ENCODE data around the gene IL17C. TPM values are rescaled to one million over a fixed set of nuclear protein-coding genes. Genes with fewer than 3 reads are reported as not detected.

IL17C gene
- total and polyA plus RNA-seq, 2 donors = 0.13 TPM; not detected in 1

DNA sequence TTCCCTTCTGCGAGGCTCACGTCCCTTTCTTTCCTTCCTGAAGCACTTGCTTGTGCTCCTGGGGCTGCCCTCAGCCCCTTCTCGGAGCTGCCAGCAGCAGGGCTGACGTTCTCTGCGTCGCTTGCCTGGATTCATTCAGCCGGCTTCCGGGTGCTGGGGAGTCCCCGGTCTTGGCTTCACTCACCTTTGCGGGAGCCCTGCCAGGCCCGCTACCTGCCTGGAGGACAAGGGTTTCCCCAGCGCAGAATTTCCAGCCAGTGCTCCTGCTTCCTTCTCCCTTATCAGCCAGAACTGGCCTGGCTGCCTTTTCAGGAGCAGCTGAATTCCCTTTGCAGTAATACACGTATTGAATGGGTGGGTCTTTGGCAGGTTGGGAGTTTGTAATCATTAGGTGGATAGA is 22.1 kb upstream of the IL17C start:
- DNase-seq (ENCODE audit: extremely low spot score) = no peak
- Histone ChIP-seq H3K27ac (ENCODE audit: low read depth) (no peak overlapping the region), H3K4me3 (ENCODE audit: low read depth, low read length) (no peak overlapping the region), H3K36me3 (ENCODE audit: insufficient read depth) (no peaks in the 10 kb centered on the region), H3K4me1 (ENCODE audit: insufficient read depth) (no peaks in the 10 kb centered on the region)
- WGBS = 83% methylated on average over 13 of the region's 13 CpGs

DNA sequence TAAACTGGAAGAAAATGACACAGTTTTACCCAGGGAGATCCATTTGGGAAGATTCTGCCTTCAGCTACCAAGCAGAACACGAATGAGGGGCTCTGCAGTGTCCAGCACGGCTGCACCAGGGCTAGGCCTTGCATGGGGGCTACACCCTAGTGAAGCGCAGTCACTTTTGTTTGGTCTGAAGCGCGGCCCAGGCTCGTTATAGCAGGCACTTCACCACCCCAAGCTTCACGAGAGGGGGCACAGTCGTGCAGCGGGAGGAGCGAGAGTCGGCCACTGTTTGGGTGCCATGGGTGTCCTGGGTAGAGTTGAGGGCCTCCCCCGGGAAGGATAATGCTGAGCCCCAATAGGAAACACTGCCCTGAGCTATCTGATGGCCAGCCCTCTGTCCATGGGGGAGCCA is 21.6 kb upstream of the IL17C start:
- 84% methylated on average over 12 of the region's 12 CpGs for WGBS
- Histone ChIP-seq H3K36me3 (ENCODE audit: insufficient read depth) (no peaks in the 10 kb centered on the region), H3K27ac (ENCODE audit: low read depth) (no peak overlapping the region), H3K4me1 (ENCODE audit: insufficient read depth) (no peaks in the 10 kb centered on the region), H3K4me3 (ENCODE audit: low read depth, low read length) (no peak overlapping the region)
- no peak for DNase-seq (ENCODE audit: extremely low spot score)

DNA sequence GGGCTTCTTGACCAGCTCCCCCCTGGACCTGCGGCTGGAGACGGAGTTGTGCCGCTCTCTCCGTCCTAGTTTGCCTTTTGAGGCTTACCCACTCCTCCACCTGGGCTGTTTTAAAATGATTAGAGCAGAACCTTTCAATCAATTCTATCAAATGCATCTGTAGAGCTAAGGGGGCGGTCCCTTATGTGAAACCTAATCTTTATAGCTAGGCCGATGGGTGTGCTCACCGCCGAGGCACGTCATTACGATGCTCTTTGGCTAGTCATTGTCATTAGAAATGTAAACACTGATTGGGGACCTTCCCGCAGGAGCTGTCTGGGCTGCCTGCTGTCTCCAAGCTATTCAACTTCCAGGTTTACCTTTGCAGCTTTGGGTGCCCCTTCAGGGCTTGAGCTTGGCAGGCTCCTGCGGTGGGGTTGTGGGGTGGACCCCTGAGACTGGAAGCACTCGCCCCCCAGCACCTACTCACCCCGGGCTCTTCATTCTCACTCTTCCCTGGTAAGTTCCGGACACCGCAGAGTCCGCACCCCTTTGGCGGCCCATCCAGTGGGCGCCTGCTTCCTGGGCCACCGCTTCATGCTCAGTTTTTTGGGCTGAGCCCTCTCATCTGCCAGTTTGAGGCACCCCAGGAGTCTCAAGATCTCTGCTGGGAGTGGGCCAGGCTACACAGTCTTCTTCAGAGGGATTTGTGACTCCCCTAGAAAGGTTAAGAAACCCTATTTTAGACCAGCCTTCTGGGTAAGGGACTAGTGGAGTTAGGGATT is 20.9 kb upstream of the IL17C start:
- Histone ChIP-seq H3K36me3 (ENCODE audit: insufficient read depth) (peaks cover 2% of the 10 kb centered on the region), H3K27ac (ENCODE audit: low read depth) (no peak overlapping the region), H3K4me3 (ENCODE audit: low read depth, low read length) (no peak overlapping the region), H3K4me1 (ENCODE audit: insufficient read depth) (no peaks in the 10 kb centered on the region)
- no peak for DNase-seq (ENCODE audit: extremely low spot score)
- 76% methylated on average over 20 of the region's 20 CpGs for WGBS

DNA sequence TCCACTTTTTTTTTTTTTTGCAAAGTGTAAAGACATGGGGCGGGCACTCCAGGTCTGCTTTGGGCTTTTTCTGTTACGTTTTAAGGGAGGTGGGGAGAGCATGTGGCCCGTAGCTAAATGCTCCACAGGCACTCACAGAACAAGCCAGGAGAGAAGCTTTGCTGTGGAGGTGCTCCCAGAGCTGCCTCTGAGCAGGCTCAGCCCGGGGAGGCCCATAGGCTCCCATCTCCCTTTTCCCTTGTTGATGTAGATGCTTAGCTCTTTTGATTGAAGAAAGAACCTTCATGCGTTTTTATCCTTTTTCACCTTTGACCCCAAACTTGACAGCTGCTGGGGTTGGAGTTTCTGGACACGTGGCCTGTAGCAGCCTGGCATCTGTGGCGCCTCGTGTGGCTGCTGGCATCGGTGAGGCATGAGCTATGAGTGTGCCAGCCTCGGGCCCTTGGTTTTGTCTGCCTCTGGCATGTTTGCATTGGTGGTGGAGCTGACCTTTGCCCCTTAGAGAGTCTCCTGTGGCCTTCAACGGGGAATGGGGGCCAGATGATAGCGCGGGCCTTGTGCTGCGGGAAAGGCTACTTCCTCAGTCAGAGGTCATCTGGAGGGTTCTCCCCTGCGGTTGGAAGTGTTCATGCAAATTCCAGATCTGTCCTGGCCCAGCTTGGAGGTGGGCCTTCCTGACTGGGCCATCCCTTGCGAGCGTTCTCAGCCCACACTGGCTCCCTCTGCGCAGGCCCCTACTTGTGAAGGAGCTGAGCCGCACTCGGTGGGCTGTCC is 20.0 kb upstream of the IL17C start:
- WGBS = 82% methylated on average over 20 of the region's 20 CpGs
- no peak overlapping the region for H3K4me3 ChIP-seq (ENCODE audit: low read depth, low read length)

DNA sequence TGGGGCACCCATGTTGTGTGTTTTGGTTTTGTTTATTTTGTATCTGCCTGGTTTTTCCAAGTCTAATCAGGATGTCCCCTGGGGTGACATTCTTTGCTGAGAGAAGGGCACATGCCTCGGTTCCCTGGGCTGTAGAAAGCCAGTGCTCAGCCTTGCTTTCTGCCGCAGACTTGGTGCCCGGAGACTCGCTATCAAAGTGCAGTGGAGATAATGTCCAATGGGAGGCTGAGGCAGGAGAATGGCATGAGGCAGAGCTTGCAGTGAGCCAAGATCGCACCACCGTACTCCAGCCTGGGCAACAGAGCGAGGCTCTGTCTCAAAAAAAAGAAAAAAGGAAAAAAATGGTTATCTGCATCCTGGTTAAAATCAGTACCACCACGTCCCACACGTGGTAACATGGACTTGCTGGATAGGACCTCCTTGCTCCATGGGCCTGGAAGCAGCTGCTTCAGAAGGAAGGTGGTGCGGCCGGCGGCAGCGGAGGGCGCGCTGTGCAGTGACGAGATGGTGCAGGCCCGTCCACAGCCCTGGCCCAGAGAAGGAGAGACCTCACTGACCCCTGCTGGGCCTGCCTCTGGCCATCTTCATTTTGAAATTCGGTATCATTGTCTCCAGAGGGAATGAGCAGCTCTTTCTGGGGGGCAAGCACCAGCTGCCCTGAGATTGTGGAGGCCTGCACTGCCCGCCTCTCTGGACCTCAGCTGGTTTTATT is 19.3 kb upstream of the IL17C start:
- no peak overlapping the region for H3K27ac ChIP-seq (ENCODE audit: low read depth)
- peaks cover 5% of the 10 kb centered on the region for H3K36me3 ChIP-seq (ENCODE audit: insufficient read depth)

More for the DNA sequence above, 20.0 kb upstream of the IL17C start:
- Histone ChIP-seq H3K4me1 (ENCODE audit: insufficient read depth) (no peaks in the 10 kb centered on the region), H3K27ac (ENCODE audit: low read depth) (no peak overlapping the region), H3K36me3 (ENCODE audit: insufficient read depth) (peaks cover 2% of the 10 kb centered on the region)
- DNase-seq (ENCODE audit: extremely low spot score) = no peak

DNA sequence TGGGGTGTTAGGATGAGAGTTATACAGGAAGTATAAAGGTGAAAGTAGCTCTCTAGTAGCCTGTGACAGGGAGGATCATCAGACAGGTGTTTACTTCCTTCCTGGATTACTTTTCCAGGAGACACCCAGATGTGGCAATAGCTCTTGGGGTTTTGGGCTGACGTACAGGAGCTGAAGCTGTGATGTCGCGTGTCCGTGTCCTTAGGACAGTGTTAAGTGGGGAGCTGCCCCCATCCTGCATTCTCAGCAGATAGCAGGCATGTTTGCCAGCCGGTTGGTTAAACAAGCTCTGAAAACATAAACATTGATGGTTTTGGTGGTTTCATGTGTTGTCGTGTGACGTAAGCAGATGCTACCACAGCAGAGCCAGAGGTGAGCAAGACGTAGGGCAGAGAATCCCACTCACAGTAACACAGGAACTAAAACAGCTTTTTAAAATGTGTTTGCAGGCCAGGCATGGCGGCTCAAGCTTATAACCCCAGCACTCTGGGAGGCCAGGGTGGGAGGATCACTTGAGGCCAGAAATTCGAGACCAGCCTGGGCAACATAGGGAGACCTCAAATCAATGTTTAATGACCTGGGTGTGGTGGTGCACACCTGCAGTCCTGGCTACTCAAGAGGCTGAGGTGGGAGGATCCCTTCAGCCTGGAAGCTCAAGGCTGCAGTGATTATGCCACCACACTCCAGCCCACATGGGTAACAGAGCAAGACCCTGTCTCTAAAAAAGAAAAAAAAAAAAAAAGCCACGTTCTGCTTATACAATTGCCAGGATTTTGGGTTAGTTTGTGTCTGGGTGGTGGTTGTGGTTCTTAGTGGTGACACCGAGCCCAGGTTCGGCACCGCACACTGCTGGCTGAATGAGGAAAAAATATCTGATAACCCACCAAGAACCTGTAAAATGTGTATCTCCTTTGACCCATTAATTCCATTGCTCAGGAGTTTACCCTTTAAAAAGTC is 18.2 kb upstream of the IL17C start:
- no peak for DNase-seq (ENCODE audit: extremely low spot score)
- Histone ChIP-seq H3K4me1 (ENCODE audit: insufficient read depth) (no peaks in the 10 kb centered on the region), H3K27ac (ENCODE audit: low read depth) (no peak overlapping the region), H3K4me3 (ENCODE audit: low read depth, low read length) (no peak overlapping the region), H3K36me3 (ENCODE audit: insufficient read depth) (peaks cover 5% of the 10 kb centered on the region)
- 86% methylated on average over 14 of the region's 14 CpGs for WGBS

More for the DNA sequence above, 19.3 kb upstream of the IL17C start:
- no peak for DNase-seq (ENCODE audit: extremely low spot score)
- Histone ChIP-seq H3K4me1 (ENCODE audit: insufficient read depth) (no peaks in the 10 kb centered on the region), H3K4me3 (ENCODE audit: low read depth, low read length) (no peak overlapping the region)
- 93% methylated on average over 19 of the region's 19 CpGs for WGBS

DNA sequence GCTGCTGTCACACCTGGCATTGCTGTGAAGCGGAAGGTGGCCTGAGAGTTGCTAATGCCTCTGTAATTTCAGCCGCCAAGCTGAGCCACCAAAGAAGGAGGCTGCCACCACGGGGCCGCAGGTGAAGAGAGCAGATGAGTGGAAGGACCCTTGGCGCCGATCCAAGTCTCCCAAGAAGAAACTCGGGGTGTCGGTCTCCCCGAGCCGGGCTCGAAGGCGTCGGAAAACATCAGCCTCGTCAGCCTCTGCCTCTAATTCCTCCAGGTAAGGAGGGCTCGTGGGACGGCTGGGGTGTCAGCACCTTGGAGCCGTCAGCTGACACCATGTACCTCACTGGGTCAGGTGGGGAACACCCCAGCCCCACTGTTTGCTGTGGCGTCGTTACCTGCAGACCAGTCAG is 16.2 kb upstream of the IL17C start:
- DNase-seq (ENCODE audit: extremely low spot score) = no peak
- WGBS = 92% methylated on average over 19 of the region's 19 CpGs

DNA sequence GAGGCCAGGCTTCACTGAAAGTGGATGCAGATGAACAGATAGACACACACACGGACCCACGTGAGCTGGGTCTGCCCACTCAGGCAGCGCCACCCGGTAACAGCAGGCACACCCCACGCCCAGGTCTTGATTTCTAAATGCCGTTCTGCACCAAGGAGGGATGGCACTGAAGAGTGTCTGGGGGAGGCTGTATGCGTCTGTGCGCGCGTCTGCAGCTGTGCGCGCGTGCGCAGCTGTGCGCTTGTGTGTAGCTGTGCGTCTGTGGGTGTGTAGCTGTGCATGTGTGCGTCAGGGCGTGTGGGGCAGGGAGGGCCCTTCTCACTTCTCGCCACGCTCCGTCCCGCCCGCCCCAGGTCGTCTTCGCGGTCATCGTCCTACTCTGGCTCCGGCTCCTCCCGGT is 15.5 kb upstream of the IL17C start:
- Histone ChIP-seq H3K36me3 (ENCODE audit: insufficient read depth) (peaks cover 5% of the 10 kb centered on the region), H3K27ac (ENCODE audit: low read depth) (no peak overlapping the region), H3K4me3 (ENCODE audit: low read depth, low read length) (no peak overlapping the region), H3K4me1 (ENCODE audit: insufficient read depth) (no peaks in the 10 kb centered on the region)
- no peak for DNase-seq (ENCODE audit: extremely low spot score)
- 97% methylated on average over 29 of the region's 29 CpGs for WGBS

More for the DNA sequence above, 16.2 kb upstream of the IL17C start:
- Histone ChIP-seq H3K4me1 (ENCODE audit: insufficient read depth) (no peaks in the 10 kb centered on the region), H3K27ac (ENCODE audit: low read depth) (no peak overlapping the region), H3K4me3 (ENCODE audit: low read depth, low read length) (no peak overlapping the region), H3K36me3 (ENCODE audit: insufficient read depth) (peaks cover 5% of the 10 kb centered on the region)

DNA sequence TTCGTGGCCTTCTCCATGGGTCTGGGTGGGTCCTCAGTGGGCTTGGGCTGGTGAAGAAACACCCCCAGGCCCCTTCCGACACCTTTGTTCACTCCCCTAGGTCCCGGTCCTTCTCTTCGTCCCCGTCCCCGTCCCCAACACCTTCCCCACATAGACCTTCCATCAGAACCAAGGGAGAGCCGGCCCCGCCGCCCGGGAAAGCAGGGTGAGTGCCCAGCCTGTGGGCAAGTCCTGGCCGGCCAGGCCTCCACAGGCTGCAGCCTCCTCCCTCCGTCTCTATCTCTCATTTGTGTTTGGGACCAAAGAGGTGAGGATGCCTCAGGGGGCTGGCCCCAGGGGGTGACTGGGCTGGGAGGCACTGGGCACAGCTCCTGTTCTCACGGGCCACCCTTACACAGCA is 14.5 kb upstream of the IL17C start:
- WGBS = 94% methylated on average over 13 of the region's 13 CpGs
- no peak overlapping the region for H3K4me3 ChIP-seq (ENCODE audit: low read depth, low read length)

DNA sequence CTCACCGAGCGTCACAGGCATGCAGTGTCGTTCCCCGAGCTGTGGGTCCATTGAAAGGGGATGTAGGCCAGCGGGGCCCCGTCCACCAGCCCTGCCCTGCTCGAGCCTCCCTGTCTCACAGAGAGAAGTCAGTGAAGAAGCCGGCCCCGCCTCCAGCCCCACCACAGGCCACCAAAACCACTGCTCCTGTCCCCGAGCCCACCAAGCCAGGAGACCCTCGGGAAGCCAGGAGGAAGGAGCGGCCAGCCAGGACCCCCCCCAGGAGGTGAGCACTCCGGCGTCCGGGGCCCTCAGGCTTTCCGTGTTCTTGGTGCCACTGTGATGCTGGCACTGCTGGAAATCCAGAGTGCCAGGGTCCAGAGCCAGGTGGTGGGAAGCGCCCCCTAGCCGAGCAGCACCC is 13.9 kb upstream of the IL17C start:
- 90% methylated on average over 18 of the region's 18 CpGs for WGBS
- Histone ChIP-seq H3K4me3 (ENCODE audit: low read depth, low read length) (no peak overlapping the region), H3K36me3 (ENCODE audit: insufficient read depth) (peaks cover 7% of the 10 kb centered on the region), H3K27ac (ENCODE audit: low read depth) (no peak overlapping the region), H3K4me1 (ENCODE audit: insufficient read depth) (no peaks in the 10 kb centered on the region)
- DNase-seq (ENCODE audit: extremely low spot score) = no peak

More for the DNA sequence above, 14.5 kb upstream of the IL17C start:
- no peak overlapping the region for H3K27ac ChIP-seq (ENCODE audit: low read depth)
- no peaks in the 10 kb centered on the region for H3K4me1 ChIP-seq (ENCODE audit: insufficient read depth)
- peaks cover 5% of the 10 kb centered on the region for H3K36me3 ChIP-seq (ENCODE audit: insufficient read depth)
- DNase-seq (ENCODE audit: extremely low spot score) = no peak

DNA sequence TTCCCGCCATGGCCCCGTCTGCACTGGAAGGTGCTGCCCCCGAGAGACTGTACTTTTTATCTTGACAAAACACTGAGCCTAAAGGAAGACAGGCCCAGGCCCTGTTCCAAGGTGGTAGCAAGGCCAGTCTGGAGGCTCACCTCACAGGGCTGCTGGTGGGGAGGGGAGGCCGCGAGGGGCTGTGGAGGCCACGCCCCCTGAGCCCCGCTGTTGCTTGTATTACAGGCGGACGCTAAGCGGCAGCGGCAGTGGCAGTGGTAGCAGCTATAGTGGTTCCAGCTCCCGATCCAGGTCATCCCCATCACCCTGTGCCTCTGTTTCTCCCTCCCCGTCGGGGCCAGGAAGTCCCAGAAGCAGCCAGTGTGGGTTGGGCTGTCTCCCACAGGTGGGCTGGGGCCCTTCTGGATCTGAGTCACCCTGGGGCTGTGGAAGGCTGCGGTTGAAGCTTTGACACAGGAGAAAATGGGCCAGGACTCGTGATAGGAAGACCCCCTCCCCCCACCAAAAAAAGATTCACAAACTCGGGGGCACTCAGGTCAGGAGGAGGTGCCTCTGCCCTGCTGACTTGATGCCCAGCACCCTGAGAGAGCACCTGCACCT is 13.3 kb upstream of the IL17C start:
- H3K27ac ChIP-seq (ENCODE audit: low read depth) = no peak overlapping the region
- 83% methylated on average over 17 of the region's 17 CpGs for WGBS
- no peak overlapping the region for H3K4me3 ChIP-seq (ENCODE audit: low read depth, low read length)
- DNase-seq (ENCODE audit: extremely low spot score) = no peak
- H3K36me3 ChIP-seq (ENCODE audit: insufficient read depth) = peaks cover 10% of the 10 kb centered on the region
- no peaks in the 10 kb centered on the region for H3K4me1 ChIP-seq (ENCODE audit: insufficient read depth)

DNA sequence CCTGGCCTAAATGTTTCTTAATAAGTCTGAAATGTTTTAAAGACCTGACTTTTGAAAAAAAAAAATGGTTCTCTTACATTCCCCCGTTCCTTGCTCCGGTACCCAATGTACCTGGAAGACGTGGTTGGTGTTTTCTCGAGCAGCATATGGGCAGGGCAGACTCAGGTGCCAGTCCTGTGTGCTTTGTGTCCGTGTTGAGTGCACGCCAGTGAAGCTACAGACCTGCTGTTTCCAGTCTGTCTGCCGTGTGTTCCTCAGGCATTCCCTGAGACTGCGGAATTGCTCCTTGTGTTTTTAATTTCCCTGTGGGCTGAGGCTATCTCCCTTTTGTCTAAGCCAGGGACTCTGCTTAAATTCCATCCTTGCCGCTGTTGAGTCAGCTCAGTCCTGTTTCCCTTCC is 11.7 kb upstream of the IL17C start:
- 94% methylated on average over 9 of the region's 9 CpGs for WGBS
- Histone ChIP-seq H3K27ac (ENCODE audit: low read depth) (no peak overlapping the region), H3K4me1 (ENCODE audit: insufficient read depth) (no peaks in the 10 kb centered on the region), H3K36me3 (ENCODE audit: insufficient read depth) (peaks cover 10% of the 10 kb centered on the region), H3K4me3 (ENCODE audit: low read depth, low read length) (no peak overlapping the region)
- DNase-seq (ENCODE audit: extremely low spot score) = no peak

All from urinary bladder (tissue), 4 donors.